Keratinocyte (primary cell): Measurements from ENCODE around the gene EIF2A. TPM values are rescaled to one million over a fixed set of nuclear protein-coding genes. Genes with fewer than 3 reads are reported as not detected.

ENCODE experiments used
- DNase-seq: peaks from one replicate; pipeline ENCODE4 v3.0.0-alpha.2; 2011; ENCODE audit warnings: low read depth, missing footprints, low spot score
- FAIRE-seq: peaks from 2 replicates; lab custom pipeline; 2011; peaks lifted over from hg19 to GRCh38; lab: Jason Lieb, UNC
- H2AFZ ChIP-seq: 2 replicates; pipeline ENCODE4 v1.6.0; 2012; ENCODE audit warnings: low read length, control low read depth, inconsistent platforms; ENCODE audit not compliant: control insufficient read depth
- H3K27ac ChIP-seq: 2 replicates; pipeline ENCODE4 v1.5.1; 2011; ENCODE audit warnings: low read length; ENCODE audit not compliant: control insufficient read depth, insufficient read depth
- H3K27me3 ChIP-seq: 3 replicates; pipeline ENCODE4 v1.6.0; 2011; ENCODE audit warnings: low read length; ENCODE audit not compliant: control insufficient read depth, insufficient read depth; ENCODE audit errors: extremely low read depth
- H3K36me3 ChIP-seq, 2 experiments: 2 replicates in 1 of 2; 3 replicates in 1 of 2; pipeline ENCODE4 v1.5.1; 2011; ENCODE audit warnings: low read length in 2 of 2, mild to moderate bottlenecking in 1 of 2; ENCODE audit not compliant: control insufficient read depth in 2 of 2, insufficient read depth in 2 of 2; ENCODE audit errors: extremely low read depth in 1 of 2
- H3K4me1 ChIP-seq: 3 replicates; pipeline ENCODE4 v1.5.1; 2011; ENCODE audit warnings: low read length; ENCODE audit not compliant: control insufficient read depth, insufficient read depth; ENCODE audit errors: extremely low read depth
- H3K4me2 ChIP-seq: 3 replicates; pipeline ENCODE4 v1.6.0; 2011; ENCODE audit warnings: low read depth, low read length; ENCODE audit not compliant: control insufficient read depth, insufficient read depth; ENCODE audit errors: extremely low read depth
- H3K4me3 ChIP-seq, 3 experiments: fragments of 200-600 bp in 1 of 3; sonication (generic) in 1 of 3; 2 replicates in 2 of 3; 3 replicates in 1 of 3; pipeline ENCODE4 v1.5.1; 2011 to 2016; ENCODE audit warnings: low read length in 3 of 3, mild to moderate bottlenecking in 3 of 3, control low read depth in 2 of 3, inconsistent platforms in 1 of 3, low read depth in 1 of 3, mixed read lengths in 1 of 3, mixed run types in 1 of 3, moderate library complexity in 1 of 3; ENCODE audit not compliant: control insufficient read depth in 2 of 3, insufficient read depth in 2 of 3; ENCODE audit errors: extremely low read depth in 1 of 3
- H3K79me2 ChIP-seq: 2 replicates; pipeline ENCODE4 v1.6.0; 2012; ENCODE audit warnings: low read length; ENCODE audit not compliant: control insufficient read depth, insufficient read depth
- H3K9ac ChIP-seq: 3 replicates; pipeline ENCODE4 v1.6.0; 2011; ENCODE audit warnings: low read length; ENCODE audit not compliant: control insufficient read depth, insufficient read depth; ENCODE audit errors: extremely low read depth
- H3K9me1 ChIP-seq: 3 replicates; pipeline ENCODE4 v1.6.0; 2011; ENCODE audit warnings: low read length; ENCODE audit not compliant: control insufficient read depth, insufficient read depth; ENCODE audit errors: extremely low read depth
- H3K9me3 ChIP-seq: 2 replicates; pipeline ENCODE4 v1.5.1; 2012; ENCODE audit warnings: low read depth, low read length; ENCODE audit not compliant: control insufficient read depth
- H4K20me1 ChIP-seq: 3 replicates; pipeline ENCODE4 v1.6.0; 2011; ENCODE audit warnings: low read length; ENCODE audit not compliant: control insufficient read depth, insufficient read depth; ENCODE audit errors: extremely low read depth
- EZH2 ChIP-seq: IDR thresholded peaks from one replicate; pipeline ENCODE4 v1.6.1; 2012; ENCODE audit warnings: inconsistent platforms, mild to moderate bottlenecking, low read length, moderate library complexity
- dilution Hi-C: fragments of 300-500 bp; cut with MboI; formaldehyde crosslinking; loops from one replicate; pipeline ENCODE4 v1.7.0; 2020; ENCODE audit warnings: low sequenced_read_pairs; ENCODE audit not compliant: extremely low pct_ligation_motif_present
- polyA plus RNA-seq, 5 experiments: library from polyadenylated mRNA; depleted of rRNA in 3 of 5; stranded (reverse) in 3 of 5; stranded (forward) in 1 of 5; unstranded in 1 of 5; fragments of >200 nt; gene quantifications; 1 replicate in 1 of 5; 2 replicates in 3 of 5; 3 replicates in 1 of 5; pipeline versions ENCODE4 v1.2.1 to v1.2.3, GENCODE V29; 2011 to 2012; ENCODE audit warnings: missing spikeins in 2 of 5, low read depth in 1 of 5, low replicate concordance in 1 of 5
- TF ChIP-seq, protein P1 (sequence below), 3 experiments: IDR thresholded peaks in 1 of 3; conservative IDR thresholded peaks in 1 of 3; optimal IDR thresholded peaks in 1 of 3; 2 replicates in 2 of 3; 3 replicates in 1 of 3; pipeline versions ENCODE3 to v1.5.1; 2011; ENCODE audit warnings: low read length in 3 of 3, mild to moderate bottlenecking in 3 of 3, moderate library complexity in 2 of 3, control low read depth in 1 of 3, inconsistent platforms in 1 of 3; ENCODE audit not compliant: insufficient read depth in 2 of 3; ENCODE audit errors: extremely low read depth in 1 of 3

EIF2A gene
- polyA plus RNA-seq, 1 donor (not counting 4 experiments of a cell fraction or from before 2014, with no cell fraction given) = 104 TPM

- dilution Hi-C loops = no loop called here
- no peak overlapping the region for H3K4me2 ChIP-seq
- no peak for TF ChIP-seq EZH2
- TF ChIP-seq, protein P1, sequence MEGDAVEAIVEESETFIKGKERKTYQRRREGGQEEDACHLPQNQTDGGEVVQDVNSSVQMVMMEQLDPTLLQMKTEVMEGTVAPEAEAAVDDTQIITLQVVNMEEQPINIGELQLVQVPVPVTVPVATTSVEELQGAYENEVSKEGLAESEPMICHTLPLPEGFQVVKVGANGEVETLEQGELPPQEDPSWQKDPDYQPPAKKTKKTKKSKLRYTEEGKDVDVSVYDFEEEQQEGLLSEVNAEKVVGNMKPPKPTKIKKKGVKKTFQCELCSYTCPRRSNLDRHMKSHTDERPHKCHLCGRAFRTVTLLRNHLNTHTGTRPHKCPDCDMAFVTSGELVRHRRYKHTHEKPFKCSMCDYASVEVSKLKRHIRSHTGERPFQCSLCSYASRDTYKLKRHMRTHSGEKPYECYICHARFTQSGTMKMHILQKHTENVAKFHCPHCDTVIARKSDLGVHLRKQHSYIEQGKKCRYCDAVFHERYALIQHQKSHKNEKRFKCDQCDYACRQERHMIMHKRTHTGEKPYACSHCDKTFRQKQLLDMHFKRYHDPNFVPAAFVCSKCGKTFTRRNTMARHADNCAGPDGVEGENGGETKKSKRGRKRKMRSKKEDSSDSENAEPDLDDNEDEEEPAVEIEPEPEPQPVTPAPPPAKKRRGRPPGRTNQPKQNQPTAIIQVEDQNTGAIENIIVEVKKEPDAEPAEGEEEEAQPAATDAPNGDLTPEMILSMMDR (optimal IDR thresholded peaks at IDR 0.05 in 1 of 3, IDR thresholded peaks at IDR 0.05 in 1 of 3, conservative IDR thresholded peaks at IDR 0.05 in 1 of 3; ENCODE audit: extremely low read depth in 1 of 3, insufficient read depth in 2 of 3, low read length in 3 of 3) = no peak
- no peak overlapping the region for H3K9ac ChIP-seq
- no peaks in the 10 kb centered on the region for H3K9me3 ChIP-seq
- no peak overlapping the region for H3K4me3 ChIP-seq
- H2AFZ ChIP-seq = no peak overlapping the region
- no peaks in the 10 kb centered on the region for H3K4me1 ChIP-seq
- peaks cover 3% of the 10 kb centered on the region for H4K20me1 ChIP-seq
- no peaks in the 10 kb centered on the region for H3K9me1 ChIP-seq
- DNase-seq (no peak), FAIRE-seq (no peak)
- H3K36me3 ChIP-seq = peaks cover 4 to 8% of the 10 kb centered on the region in 2 experiments
- H3K79me2 ChIP-seq = peaks cover 33% of the 10 kb centered on the region
- H3K27ac ChIP-seq = no peak overlapping the region
- no peaks in the 10 kb centered on the region for H3K27me3 ChIP-seq
Measured at GRCh38 chr3:150623945-150624344, 77.4 kb downstream of the EIF2A start.

GRCh38 chr3:150626148-150626930 lies 79.8 kb downstream of the EIF2A start:
- TF ChIP-seq, protein P1 (optimal IDR thresholded peaks at IDR 0.05 in 1 of 3, IDR thresholded peaks at IDR 0.05 in 1 of 3, conservative IDR thresholded peaks at IDR 0.05 in 1 of 3; ENCODE audit: extremely low read depth in 1 of 3, insufficient read depth in 2 of 3, low read length in 3 of 3) = no peak
- TF ChIP-seq EZH2 = no peak
- FAIRE-seq (no peak), DNase-seq (no peak)
- Histone ChIP-seq H4K20me1 (no peaks in the 10 kb centered on the region), H3K27ac (no peak overlapping the region), H3K36me3 (peaks cover 6 to 9% of the 10 kb centered on the region in 2 experiments), H3K4me3 (no peak overlapping the region), H3K4me1 (no peaks in the 10 kb centered on the region), H3K9me3 (no peaks in the 10 kb centered on the region), H3K79me2 (peaks cover 11% of the 10 kb centered on the region), H3K27me3 (no peaks in the 10 kb centered on the region), H3K9ac (no peak overlapping the region), H2AFZ (no peak overlapping the region), H3K9me1 (no peaks in the 10 kb centered on the region), H3K4me2 (no peak overlapping the region)
- dilution Hi-C loops = no loop called here
